NCI-H1694 (cell line): ENCODE measurements around the gene ANKRD10.
"Not testable (repeated sequence)": the region's sequence is repeated elsewhere in the genome, so short reads cannot be mapped to it uniquely, and the experiment has no call there.

Source experiments
- DNase-seq: peaks from one replicate; lab custom pipeline; 2025; lab: John Stamatoyannopoulos, UW

Gene ANKRD10

DNA sequence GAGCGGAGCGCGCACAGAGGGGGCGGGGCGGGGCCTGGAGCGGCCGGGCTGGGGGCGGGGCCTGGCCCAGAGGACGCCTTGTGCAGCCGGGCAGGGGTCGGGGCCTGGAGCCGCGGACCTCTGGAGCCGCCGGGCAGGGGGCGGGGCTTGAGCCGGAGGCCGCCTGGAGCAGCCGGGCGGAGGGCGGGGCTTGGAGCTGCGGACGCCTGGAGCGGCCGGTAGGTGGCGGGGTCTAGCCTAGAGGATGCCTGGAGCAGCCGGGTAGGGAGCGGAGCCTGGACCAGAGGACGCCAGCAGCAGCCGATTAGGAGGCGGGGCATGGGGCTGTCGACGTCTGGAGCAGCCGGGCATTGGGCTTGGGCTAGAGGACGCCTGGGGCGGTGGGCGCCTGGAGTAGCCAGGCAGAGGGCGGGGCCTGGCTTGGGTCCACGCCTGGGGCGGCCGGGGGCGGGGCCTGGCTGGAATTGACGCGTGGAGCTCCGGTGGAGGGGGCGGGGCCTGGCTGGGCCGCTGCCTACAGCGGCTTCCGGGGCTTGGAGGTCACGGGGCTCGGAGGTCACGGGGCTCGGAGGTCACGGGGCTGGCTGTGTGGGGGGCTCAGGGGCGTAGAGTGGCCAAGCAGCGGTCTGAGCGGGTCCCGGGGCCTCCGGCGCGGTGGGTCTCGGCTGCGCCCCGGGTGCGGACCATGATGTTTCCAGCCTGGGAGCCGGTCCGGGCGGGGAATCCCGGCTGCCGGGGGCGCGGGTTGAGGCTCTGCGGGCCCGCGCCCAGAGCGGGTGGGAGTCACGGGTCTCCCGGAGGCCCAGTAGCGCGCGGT, at the start of gene ANKRD10:
ANKRD10 (minus strand) TSS at position 13 of the 817 bp plus-strand sequence. CDS start 135 bp downstream, outside the sequence.
- peak; percentile 96 for DNase-seq

DNA sequence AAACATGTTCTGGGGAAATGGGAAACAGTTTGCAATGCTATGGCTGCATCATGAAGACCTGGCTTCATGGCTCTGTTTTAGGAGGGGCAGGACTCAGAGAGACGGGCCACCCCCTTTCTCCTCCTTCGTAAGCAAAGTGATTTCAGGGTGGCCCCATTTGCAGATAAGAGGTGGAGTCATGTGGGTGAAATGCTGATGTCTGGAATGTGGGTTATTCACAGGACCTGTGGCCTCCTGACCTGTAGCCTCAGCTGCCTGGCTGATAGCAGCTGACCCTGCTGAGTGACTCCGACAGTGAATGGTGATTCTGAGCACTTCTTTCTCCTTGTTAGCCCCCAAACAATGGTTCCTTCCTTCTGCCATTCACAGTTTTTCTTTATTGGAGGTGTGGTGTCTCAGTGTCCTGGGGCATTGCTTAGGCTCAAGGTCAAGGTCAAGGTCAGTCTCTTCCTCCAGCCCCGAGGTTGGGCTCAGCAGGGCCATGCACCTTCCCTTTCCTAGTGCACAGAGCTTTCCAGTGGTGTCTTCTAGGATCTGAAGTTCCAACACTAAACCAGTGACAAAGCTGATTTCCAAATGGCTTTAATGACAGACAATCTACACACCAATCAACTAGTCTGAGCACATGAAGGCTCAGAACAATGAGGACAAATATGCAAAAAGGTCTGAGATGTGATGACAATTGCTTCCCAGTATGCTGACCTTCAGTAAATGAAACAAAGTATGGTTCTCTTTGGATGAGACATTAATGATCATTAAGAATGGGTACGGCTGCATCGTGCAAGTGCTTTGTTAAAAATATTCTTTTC, 49.6 kb upstream of the ANKRD10 start:
- no peak for DNase-seq

DNA sequence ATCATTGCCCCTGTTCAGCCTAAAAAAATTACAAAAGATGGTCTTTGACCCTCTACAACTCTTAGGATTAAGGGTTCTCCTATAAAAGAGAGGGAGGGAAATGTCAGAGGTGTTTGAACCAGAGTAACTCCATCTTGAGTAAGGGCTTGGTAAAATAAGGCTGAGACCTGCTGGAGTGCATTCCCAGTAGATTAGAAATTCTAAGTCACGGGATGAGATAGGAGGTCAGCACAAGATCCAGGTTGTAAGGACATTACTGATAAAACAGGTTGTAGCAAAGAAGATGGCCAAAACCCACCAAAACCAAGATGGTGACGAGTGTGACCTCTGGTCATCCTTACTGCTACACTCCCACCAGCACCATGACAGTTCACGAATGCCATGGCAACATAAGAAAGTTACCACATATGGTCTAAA, 48.7 kb upstream of the ANKRD10 start:
- no peak for DNase-seq

DNA sequence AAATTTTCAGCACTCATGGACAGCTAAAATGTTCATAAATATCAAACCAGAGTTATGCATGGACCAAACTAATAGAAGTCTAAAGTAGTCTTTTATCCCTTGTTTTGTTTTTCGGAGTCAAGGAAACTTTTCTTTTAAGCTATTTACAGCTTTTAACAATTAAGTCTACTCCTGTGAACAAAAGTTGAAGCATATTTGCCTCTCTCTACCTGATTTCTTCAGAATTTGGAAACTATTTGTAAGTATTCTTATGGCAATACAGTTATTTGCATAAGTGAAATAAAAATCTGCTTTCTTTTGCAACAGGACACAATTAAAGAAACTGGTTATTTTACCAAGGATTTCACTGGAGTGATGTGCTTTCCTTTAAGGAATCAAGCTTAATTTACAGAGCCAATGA, 47.1 kb upstream of the ANKRD10 start:
- no peak for DNase-seq

DNA sequence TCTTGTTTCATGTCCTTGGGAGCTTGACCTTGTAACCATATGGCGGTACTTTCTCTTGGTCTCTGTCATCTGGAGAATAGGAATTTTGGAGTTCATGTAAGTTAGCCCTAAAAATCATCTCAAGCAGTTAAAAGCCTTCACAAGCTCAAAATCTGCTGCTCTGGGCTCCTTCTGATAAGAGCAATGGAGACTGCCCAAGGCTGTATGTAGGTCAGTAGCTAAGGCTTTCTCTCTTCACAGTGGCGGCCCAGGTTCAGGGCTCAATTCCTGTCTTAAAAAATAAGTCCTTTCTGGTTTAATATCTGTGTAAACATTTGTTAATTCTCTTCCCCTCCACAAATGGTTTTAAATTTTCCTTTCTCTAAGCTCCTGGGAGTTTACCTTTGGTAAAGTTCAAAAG, 45.3 kb upstream of the ANKRD10 start:
- DNase-seq: no peak

DNA sequence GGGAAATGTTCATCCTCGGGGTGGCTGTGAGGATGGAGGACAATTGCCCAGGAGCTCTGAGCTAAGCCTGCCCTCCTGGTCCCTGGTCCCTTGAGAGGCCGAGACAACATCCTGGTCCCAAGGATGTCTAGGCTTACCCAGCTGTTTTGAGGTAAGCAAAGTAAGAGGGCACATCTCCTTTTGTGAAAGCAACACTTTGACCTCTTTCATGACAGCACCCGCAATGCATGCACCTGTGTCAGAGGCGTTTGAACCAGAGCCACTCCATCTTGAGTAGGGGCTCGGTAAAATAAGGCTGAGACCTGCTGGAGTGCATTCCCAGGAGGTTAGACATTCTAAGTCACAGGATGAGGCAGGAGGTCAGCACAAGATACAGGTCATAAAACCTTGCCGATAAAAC, 43.1 kb upstream of the ANKRD10 start:
- DNase-seq: no peak

DNA sequence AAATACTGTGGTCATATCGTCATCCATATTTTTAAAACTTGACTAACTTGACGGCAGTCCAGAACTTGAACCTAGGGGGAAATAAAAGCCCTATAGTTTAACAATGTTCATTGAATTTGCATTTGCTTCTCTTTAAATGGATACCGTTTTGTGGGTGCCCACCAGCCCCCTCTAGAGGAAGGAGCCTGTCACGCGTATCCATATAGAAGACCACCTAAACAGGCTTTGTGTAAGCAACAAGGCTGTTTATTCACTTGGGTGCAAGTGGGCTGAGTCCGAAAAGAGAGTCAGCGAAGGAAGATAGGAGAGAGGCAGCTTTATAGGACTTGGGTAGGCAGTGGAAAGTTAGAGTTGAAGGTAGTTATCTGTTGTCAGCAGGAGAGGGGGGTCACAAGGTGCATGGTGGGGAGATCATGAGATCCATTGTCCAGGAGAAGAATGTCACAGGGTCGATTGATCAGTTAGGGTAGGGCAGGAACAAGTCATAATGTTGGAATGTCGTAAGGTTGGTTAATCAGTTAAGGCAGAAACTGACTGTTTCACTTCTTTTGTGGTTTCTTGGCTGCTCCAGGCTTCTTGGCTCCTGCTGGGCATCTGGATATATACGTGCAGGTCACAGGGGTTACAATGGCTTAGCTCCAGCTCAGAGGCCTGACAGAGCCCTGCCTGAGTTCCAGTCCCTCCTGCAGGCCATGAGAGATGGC, 42.5 kb upstream of the ANKRD10 start:
- DNase-seq: no peak

DNA sequence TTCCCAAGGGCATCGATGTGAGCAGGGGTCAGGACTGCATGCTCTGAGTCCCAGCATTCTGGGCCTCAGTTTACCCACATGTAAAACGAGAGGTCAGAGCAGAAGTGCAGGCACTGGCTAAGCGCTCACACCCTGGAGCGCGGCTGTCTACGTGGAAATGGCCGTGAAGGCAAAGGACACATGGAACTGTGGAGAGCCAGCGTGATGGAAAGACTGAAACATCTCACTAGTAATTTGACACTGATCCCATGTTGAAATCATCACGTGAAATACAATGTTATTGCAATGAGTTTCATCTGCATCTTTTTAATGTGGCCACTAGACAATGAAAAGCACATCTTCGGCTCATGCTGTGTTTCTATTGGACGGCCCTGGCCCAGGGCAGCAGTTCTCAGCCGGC, 41.3 kb upstream of the ANKRD10 start:
- not testable (repeated sequence) for DNase-seq

DNA sequence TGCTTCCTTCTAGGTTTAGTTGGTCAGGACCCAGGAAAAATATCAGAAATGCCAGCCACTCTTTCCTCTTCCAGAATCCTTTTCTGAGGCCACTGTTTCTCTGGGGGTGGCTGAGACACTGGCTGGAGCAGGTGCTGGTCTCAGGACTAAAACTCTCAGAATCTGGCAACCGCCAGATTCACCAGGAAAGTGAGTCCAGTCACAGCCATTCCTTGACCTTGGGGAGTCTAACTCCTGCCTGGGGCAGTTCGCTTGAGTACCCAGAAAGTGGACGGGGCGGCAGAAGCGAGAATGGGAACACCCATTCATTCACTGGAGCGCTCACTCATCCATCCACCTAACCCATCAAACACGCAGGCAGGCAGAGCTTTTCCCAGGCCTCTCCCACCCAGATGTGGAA, 40.7 kb upstream of the ANKRD10 start:
- DNase-seq: not testable (repeated sequence)

DNA sequence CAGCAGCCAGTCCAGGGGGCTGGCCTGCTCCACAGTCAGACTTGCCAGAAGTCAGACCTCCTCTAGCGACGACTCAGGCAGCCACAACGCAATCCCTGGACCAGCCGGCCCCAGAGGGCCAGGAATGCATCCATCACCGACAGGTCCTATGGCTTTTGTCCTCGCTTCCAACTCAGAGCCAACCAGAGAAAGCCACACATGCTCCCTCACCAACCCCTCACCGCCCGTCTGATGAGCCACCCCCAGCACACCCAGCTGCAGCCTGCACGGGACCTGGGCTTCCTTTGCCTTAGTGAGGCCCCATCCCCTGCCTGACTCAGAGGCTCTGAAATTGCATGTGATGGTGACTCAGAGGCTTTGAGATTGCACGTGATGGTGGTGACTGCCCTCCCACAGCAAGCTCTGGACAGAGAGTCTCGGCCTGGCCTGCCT, 40.2 kb upstream of the ANKRD10 start:
- not testable (repeated sequence) for DNase-seq

DNA sequence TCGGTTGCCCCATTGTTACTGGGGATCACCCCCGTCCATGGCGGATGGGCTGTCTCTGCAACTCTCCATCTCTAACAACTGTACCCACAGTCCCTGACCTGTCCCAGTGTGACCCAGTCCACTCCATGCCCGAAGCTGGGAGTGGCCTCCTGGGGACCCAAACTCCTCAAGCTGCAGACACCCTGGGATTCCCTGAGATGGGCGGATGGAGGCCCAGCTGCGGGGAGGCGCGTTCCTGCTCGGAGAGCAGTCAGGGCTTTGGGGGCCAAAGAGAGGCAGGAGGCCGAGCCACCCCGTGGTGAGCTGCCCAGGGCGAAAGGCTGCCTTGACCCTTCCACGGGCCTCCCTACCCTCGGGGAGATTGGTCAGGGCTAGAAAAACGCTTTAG, 39.7 kb upstream of the ANKRD10 start:
- DNase-seq: not testable (repeated sequence)

DNA sequence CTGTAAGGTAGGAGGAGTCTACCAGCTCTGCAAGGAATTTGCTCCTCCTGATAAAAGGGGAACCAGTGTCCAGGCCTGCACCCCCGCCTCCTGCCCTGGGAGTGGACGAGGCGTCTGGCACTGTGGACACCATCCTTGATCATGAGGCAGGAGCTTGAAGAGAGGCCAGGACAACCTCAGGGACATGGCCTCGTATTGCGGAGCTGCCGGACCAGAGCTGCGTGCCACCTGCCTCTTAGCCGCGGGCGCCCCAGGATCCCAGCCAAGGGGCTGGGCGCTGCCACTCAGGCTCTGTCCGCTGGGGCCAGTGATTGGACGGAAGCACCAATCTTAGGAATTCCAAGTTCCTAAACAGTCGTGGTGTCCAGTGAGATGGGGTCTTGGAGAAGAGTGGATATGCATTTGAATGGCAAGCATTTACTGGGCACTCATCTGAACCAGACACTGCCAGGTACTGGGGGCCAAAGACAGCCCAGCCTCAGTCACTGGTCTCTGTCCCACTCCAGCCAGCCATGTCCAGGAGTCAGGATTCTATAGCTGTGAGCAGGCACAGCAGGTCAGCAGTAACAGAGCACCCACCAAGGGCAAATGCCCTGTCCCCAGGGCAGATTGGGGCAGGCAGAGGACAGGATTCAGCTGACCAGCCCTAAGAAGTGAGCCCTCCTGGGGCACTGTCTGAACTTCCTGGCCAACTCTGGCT, 39.1 kb upstream of the ANKRD10 start:
- no peak for DNase-seq

DNA sequence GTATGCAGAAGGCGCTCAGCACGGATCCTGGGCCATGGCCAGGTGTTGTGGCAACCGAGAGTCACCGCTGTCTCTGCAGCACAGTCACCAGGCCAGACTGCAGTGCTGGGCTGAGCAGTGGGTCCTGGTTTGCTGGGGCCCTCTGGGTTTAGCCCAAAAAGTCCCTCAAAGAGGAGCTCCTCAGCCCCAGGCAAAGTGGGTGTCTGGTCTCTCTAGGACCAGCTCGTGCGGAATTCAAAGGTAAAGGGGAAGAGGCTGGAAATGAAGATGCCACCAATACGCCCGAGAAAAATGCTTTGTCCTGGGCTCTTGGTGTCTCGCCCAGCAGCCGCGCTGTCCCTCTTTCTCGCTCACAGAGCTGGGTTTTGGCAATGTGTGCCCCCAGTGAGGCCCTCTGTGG, 38.5 kb upstream of the ANKRD10 start:
- DNase-seq: no peak

DNA sequence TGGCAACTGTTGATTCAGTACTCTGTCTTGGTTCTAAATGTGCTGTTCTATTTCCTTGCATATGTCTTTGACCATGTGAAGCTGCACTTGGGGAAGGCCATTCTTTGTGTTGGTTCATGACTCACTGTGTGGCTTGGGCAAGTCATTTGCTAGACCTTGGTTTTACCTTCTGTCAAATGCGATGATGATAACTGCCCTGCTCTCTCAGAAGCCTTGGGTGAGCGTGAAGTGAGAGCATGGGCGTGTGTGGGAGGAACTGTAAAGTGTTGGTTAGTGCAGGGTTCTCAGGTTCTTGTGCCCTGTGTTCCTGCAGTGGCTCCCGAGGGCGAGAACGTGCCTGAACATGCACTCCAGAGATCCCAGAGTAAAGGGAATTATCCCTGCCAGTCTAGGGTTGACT, 37.3 kb upstream of the ANKRD10 start:
- not testable (repeated sequence) for DNase-seq

DNA sequence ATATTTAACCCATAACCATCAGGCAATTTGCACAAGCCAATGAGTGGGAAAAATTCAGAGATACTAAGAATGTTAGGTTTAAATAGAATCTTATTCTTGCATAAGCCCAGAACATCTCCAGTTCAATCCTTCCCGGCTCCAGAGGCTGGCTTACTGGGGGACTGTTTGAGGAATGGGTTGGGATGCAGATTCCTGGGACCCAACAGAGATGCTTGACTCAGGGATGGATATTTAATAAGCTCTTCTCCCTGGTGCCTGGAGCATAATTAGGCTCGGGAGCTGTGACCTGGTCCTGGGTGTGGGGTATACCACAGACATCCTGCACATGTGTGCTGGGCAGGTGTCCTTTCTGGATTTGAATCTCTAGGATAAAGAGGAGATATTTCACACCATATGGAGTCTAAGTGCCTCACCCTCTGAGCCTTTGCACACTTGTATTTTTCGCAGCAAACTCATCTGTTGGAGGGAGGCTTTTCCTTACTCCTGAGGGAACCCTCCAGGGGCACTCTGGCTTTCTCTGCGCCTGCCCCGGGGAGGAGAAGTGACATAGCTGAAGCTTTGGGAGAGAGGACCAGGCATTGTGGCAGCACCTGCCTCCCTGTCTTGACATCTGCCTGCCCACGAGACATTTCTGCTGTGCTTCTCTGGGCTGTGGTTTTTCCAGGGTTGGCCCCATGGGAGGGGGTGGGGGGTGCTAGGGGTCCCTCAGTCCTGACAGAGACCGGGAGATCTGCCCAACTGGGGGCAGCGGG, 36.1 kb upstream of the ANKRD10 start:
- no peak for DNase-seq

DNA sequence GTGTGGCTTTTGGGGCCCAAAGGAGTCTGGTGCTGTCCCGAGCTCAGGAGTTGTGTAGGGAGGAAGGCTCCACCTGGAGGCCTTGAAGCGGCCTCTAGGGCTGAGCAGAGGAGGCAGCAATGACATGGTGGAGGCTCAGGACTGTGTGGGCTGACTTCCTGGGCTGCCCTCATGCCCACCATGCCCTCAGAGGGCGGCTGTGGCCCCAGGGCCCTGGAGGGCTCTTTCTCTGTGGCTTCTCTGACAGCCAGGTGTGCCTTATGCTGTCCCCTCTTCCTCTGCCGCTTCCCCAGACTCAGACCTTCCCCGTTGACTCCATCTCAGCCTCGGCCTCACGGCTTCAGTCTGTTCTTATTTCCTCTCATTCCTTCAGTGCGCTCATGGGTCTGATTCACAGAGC, 35.5 kb upstream of the ANKRD10 start:
- DNase-seq: no peak

DNA sequence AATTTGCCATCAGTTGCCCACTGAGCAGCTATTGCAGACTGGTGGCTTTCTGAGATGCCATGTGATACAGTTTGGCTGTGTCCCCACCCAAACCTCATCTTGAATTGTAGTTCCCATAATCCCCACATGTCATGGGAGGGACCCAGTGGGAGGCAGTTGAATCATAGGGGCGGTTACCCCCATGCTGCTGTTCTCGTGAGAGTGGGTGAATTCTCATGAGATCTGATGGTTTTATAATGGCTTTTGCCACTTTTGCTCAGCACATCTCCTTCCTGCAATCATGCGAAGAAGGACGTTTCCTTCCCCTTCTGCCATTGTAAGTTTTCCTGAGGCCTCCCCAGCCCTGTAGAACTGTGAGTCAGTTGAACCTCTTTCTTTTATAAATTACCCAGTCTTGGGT, 34.8 kb upstream of the ANKRD10 start:
- DNase-seq: no peak

DNA sequence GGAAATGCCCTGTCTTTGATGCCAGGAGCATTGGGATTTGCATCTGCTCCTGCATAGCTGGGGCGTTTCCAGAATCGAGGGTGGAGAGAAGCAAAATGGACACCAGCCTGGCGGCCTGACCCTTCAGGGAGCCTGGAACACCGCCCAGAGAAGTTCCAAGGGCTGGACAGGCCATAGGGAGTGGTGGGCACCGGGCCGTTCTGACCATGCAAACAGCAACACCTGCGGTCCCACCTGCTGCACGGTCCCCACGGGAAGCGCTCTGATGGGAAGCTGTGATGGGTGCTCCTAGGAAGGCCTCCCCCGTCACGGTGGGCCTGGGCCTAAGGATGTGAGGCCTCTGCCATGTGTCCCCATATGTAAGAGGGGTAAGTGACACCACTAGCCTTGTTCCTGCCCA, 34.2 kb upstream of the ANKRD10 start:
- DNase-seq: no peak

DNA sequence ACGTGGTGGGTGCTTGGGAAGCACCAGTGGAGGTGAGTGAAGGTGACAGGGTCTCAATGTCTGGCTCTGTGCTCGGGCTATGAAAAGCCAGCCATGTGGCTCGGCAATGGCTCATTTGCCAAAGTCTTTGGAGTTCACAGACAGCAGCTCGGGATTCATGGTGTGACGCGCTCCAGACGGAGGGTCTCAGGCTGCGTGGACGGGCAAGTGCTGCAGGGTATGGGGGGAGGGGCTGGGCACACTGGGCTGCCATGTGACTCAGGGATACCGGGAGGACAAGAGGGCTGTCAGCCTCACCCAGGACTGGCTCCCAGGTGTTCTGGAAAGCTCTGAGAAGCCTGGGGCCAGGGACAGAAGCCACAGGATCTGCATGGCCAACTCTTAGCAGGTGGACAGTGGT, 32.5 kb upstream of the ANKRD10 start:
- DNase-seq: not testable (repeated sequence)

DNA sequence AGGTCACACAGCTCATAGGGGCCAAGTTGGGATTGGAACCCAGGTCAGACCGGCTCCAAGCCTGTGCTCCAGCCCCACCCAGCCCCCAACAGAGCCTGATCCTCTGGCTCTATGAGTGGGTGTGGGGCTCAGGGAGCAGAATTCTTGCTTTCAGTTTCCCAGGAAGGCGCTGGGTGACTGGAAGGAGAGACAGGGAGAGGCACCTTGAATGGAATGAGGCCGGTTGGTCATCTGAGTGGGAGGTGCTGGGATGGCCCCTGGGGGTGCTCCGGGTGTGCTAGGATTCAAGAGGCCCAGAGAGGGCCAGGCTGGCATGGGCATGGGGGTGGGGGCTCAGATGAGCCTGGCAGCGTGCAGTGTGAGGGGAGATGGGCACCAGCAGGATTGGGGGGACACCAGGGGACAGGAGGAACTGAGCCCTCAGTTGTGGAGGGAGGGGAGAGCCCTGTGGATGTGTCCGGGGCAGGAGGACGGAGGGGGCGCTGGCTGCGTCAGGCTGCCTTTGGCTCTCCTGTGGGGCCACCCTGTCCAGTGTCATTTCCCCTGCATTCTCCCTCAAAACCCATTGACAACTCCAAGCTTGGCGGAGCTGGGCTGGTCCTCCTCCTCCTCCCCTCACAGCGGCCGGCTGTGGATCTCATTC, 31.2 kb upstream of the ANKRD10 start:
- no peak for DNase-seq
